Parathyroid adenoma (tissue), 2 donors: Measurements from ENCODE around the gene SHISA6.

Source experiments
- H2AFZ ChIP-seq: fragments of 300-600 bp; sonication (generic); one replicate; pipeline ENCODE4 v1.7.0; 2017; ENCODE audit warnings: antibody characterized with exemption, mild to moderate bottlenecking
- H3K27ac ChIP-seq: fragments of 300-600 bp; sonication (generic); one replicate; pipeline ENCODE4 v1.7.0; 2017
- H3K27me3 ChIP-seq: fragments of 300-600 bp; sonication (generic); one replicate; pipeline ENCODE4 v1.7.0; 2017; ENCODE audit warnings: low read length; ENCODE audit not compliant: control insufficient read depth, insufficient read depth
- H3K36me3 ChIP-seq: fragments of 300-600 bp; sonication (generic); one replicate; pipeline ENCODE4 v1.7.0; 2017; ENCODE audit warnings: low read length; ENCODE audit not compliant: control insufficient read depth, insufficient read depth
- H3K4me1 ChIP-seq: fragments of 300-600 bp; sonication (generic); one replicate; pipeline ENCODE4 v1.7.0; 2017; ENCODE audit warnings: control low read depth
- H3K4me2 ChIP-seq: fragments of 300-600 bp; sonication (generic); one replicate; pipeline ENCODE4 v1.7.0; 2017; ENCODE audit warnings: low read length
- H3K4me3 ChIP-seq: fragments of 300-600 bp; sonication (generic); one replicate; pipeline ENCODE4 v1.7.0; 2017; ENCODE audit warnings: low read depth, low read length
- H3K79me2 ChIP-seq: fragments of 300-600 bp; sonication (generic); one replicate; pipeline ENCODE4 v1.7.0; 2017; ENCODE audit warnings: control low read depth
- H3K9ac ChIP-seq: fragments of 300-600 bp; sonication (generic); one replicate; pipeline ENCODE4 v1.7.0; 2017; ENCODE audit warnings: mild to moderate bottlenecking
- H3K9me3 ChIP-seq: fragments of 300-600 bp; sonication (generic); one replicate; pipeline ENCODE4 v1.7.0; 2017; ENCODE audit warnings: low read length; ENCODE audit not compliant: control insufficient read depth
- CTCF ChIP-seq: fragments of 300-600 bp; sonication (generic); IDR thresholded peaks from one replicate; pipeline ENCODE4 v1.7.0; 2017; ENCODE audit warnings: antibody characterized with exemption, mild to moderate bottlenecking
- donor health status: primary hyperparathyroidism.

SHISA6 gene

GRCh38 chr17:11551442-11551841, 310.4 kb downstream of the SHISA6 start:
- Histone ChIP-seq H3K4me3 (no peak overlapping the region), H3K27me3 (no peaks in the 10 kb centered on the region), H3K79me2 (no peaks in the 10 kb centered on the region), H3K4me2 (no peak overlapping the region), H3K36me3 (no peaks in the 10 kb centered on the region), H3K9me3 (no peaks in the 10 kb centered on the region), H3K9ac (no peak overlapping the region), H3K4me1 (no peaks in the 10 kb centered on the region), H2AFZ (no peak overlapping the region), H3K27ac (no peak overlapping the region)
- TF ChIP-seq CTCF, result no peak

GRCh38 chr17:11553135-11553534, 312.1 kb downstream of the SHISA6 start:
- Histone ChIP-seq H3K9me3 (no peaks in the 10 kb centered on the region), H3K27me3 (no peaks in the 10 kb centered on the region), H3K4me3 (no peak overlapping the region), H3K36me3 (no peaks in the 10 kb centered on the region), H3K4me1 (no peaks in the 10 kb centered on the region), H3K9ac (no peak overlapping the region), H3K4me2 (no peak overlapping the region), H3K79me2 (peaks cover 4% of the 10 kb centered on the region), H3K27ac (no peak overlapping the region), H2AFZ (no peak overlapping the region)
- TF ChIP-seq CTCF, result no peak

GRCh38 chr17:11554042-11554441, 313.0 kb downstream of the SHISA6 start:
- no peaks in the 10 kb centered on the region for H3K27me3 ChIP-seq
- no peak overlapping the region for H3K4me3 ChIP-seq
- no peak overlapping the region for H2AFZ ChIP-seq
- no peaks in the 10 kb centered on the region for H3K9me3 ChIP-seq
- H3K4me1 ChIP-seq, result no peaks in the 10 kb centered on the region
- no peak overlapping the region for H3K9ac ChIP-seq
- H3K27ac ChIP-seq, result no peak overlapping the region
- TF ChIP-seq CTCF, result no peak
- no peak overlapping the region for H3K4me2 ChIP-seq
- no peaks in the 10 kb centered on the region for H3K36me3 ChIP-seq
- H3K79me2 ChIP-seq, result peaks cover 4% of the 10 kb centered on the region

- no peak overlapping the region for H3K4me2 ChIP-seq
- H3K27me3 ChIP-seq, result no peaks in the 10 kb centered on the region
- H3K27ac ChIP-seq, result no peak overlapping the region
- no peak overlapping the region for H3K9ac ChIP-seq
- no peak overlapping the region for H2AFZ ChIP-seq
- H3K4me1 ChIP-seq, result no peaks in the 10 kb centered on the region
- TF ChIP-seq CTCF, result no peak
- peaks cover 4% of the 10 kb centered on the region for H3K79me2 ChIP-seq
- H3K4me3 ChIP-seq, result no peak overlapping the region
- H3K36me3 ChIP-seq, result no peaks in the 10 kb centered on the region
- H3K9me3 ChIP-seq, result no peaks in the 10 kb centered on the region
Measured at GRCh38 chr17:11554542-11554941, 313.5 kb downstream of the SHISA6 start.

GRCh38 chr17:11555530-11555929, 314.5 kb downstream of the SHISA6 start:
- peaks cover 4% of the 10 kb centered on the region for H3K79me2 ChIP-seq
- no peaks in the 10 kb centered on the region for H3K4me1 ChIP-seq
- no peak overlapping the region for H2AFZ ChIP-seq
- no peaks in the 10 kb centered on the region for H3K9me3 ChIP-seq
- H3K36me3 ChIP-seq, result no peaks in the 10 kb centered on the region
- no peak overlapping the region for H3K4me2 ChIP-seq
- no peak overlapping the region for H3K4me3 ChIP-seq
- H3K27ac ChIP-seq, result no peak overlapping the region
- TF ChIP-seq CTCF, result no peak
- H3K9ac ChIP-seq, result no peak overlapping the region
- no peaks in the 10 kb centered on the region for H3K27me3 ChIP-seq
